GM20431 (cell line): ENCODE data around the gene PTPRJ.

Experiments used
- in situ Hi-C: fragments of 300-500 bp; cut with MseI, MboI; formaldehyde crosslinking; loops from one replicate; pipeline ENCODE4 v1.15.0; 2020; ENCODE audit warnings: low sequenced_read_pairs; ENCODE audit not compliant: unreplicated experiment

PTPRJ gene

GRCh38 chr11:48104568-48104924, 124.2 kb downstream of the PTPRJ start:
- in situ Hi-C loops: loop anchor here (10.0 kb wide), 1 partner anchor 170 kb away; no protein-coding TSS in a partner anchor

DNA sequence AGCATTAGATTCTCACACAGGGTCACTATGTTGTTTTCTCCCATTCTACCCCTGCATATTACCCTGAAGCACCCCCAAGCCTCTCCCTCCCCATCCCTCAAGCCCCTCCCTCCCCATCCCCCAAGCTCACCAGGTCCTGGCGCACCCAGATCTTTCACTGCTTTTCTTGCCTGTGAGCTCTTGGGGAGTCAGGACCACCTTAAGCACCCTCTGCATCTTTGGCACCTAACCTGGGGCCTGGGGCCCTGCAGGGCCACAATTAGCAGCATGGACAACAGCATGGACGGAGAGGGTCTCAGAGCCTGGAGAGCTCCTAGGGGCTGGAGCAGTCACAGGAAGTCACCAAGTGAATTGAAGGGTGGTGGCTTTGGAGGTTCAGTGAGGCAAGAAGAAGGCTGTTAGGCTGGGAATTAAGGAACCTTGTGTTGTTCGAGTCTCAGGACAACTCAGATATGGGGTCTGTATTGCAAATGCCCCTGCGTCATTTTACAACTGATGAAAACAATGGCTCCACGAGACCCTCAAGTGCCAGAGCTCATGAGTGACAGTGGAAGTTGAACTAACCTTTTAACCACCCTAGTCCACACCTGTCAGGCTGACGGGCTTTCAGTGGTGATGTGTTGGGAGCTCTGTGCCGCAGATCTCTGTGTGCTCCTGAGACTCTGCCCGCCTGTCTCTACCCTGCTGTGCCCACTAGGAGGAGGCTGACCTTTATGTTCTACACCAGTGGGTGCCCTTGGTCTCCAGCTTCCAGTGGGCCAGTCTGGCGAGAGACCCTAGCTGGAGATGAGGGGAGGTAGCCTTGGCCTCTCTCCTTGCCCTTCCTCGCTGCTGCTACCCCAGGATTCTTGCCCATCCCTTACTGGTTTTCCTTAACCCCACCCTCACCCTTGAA, 125.0 kb downstream of the PTPRJ start:
- in situ Hi-C loops: loop anchor here (10.0 kb wide), 1 partner anchor 171 kb away; no protein-coding TSS in a partner anchor

DNA sequence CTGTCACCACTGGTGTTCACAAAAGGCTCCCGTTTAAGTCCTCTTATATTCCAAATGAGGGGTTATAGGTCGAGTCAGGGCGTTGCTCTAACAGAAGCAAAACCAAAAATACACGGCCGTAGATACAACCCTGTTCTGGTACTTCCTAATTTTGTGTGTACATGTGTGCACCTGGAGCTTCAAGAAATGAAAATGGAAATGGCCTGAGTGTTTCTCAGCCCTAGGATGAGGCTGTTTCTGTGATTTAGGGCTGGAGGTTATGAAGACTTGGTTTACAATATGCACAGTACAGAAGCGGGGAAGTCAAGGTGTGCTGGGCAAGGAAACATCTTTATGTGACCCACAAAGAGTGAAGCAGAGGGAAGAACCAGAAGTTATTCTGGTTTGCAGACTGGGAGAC, 125.8 kb downstream of the PTPRJ start:
- in situ Hi-C loops: loop anchor here (10.0 kb wide), 1 partner anchor 171 kb away; no protein-coding TSS in a partner anchor

GRCh38 chr11:48107188-48107704, 126.9 kb downstream of the PTPRJ start:
- in situ Hi-C loops: loop anchor here (10.0 kb wide), 1 partner anchor 172 kb away; no protein-coding TSS in a partner anchor

DNA sequence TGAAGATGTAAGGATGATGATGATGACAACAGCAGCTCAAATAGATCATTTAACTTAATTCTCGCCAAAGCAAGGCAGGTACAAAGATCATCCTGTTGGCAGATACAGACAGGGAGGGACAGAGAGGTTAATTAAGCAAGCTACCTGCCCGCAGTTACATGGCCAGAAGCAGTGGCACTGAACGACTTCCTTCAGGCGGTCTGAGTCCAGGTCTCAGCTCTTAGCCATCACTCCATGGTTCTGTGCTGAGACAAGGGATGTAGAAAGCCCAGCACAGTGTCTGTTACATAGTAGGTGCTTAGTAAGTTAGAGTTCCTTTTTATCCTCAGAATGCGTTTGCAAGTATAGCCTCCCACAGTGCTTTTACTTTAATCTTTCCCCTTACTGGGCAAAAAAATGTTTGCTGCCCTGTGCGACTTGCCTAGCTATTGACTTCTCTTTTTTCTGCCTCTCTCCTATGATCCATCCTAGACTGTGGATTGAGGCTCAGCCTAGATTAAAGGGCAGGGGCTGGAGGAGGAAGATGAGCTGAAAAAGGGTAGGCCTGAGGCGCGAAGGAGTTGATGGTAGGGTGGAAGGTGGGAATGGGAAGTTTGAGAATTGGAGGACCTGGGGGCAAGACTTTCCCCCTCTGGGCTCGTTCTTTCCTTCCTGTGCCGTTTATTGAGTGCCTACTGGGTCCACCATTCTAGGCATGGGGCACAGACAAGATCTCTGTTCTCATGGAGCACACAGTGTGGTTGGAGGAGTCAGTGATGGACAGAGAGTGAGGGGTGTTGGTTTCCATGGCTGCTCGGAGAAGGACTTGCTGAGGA, 128.1 kb downstream of the PTPRJ start:
- in situ Hi-C loops: loop anchor here (10.0 kb wide), 1 partner anchor 174 kb away; no protein-coding TSS in a partner anchor

DNA sequence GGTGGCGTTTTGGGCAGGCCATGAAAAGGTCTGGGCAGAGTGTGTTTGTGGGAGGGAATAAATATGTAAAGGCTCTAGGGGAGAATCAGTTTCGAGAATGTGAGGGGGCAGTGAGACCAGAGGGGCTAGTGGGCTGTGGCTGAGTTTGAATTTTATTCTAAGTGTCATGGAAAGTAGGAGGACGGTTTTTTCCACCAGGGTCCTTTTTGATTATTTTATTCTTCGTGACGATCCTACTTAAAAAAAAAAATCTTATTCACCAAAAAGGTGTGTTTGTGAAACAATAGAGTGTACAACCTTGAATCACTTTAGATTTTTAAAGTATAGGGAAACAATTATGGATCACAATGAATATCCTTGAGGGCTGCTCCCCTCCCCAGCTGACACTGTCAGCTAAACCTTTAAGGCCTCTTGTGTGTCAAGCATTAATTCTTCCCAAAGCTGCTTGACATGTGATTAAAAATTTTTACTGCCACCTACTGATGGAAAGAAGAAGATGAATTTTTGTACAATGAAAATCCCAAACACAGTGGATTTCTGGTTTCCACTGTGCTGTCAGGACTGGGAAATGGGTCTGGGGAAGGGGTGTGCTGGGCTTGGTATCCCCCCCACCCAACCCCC, 128.8 kb downstream of the PTPRJ start:
- in situ Hi-C loops: loop anchor here (10.0 kb wide), 1 partner anchor 174 kb away; no protein-coding TSS in a partner anchor

DNA sequence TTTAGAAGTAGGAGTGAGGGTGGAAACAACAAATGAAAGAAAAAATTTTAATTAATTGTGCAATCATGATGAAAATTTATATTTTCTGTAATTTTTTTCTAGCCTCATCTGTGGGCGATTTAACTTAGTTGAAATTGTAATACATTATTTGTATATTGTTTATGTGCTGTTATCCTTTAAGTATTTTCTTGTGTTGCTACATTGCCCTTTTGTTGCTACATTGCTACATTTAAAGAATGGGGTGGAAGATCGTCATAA, 130.1 kb downstream of the PTPRJ start:
- in situ Hi-C loops: no loop called here

DNA sequence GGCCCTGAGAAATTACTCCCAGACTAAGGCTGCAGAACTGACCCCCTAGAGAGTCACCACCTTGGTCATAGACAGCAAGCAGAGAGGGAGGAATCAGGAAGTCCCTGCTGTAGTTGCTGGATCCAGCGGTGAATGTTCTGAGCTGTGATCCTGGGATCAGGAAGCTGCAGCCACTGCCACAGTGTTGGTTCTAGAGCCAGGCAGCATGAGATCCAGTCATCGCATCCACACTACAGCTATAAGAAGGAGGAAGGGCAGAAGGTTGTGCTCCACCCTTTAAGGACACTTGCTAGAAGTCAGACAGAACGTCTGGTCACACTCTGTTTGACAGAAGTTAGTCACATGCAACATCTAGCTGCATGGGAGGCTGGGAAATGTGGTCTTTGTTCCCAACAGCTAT, 131.5 kb downstream of the PTPRJ start:
- in situ Hi-C loops: no loop called here

DNA sequence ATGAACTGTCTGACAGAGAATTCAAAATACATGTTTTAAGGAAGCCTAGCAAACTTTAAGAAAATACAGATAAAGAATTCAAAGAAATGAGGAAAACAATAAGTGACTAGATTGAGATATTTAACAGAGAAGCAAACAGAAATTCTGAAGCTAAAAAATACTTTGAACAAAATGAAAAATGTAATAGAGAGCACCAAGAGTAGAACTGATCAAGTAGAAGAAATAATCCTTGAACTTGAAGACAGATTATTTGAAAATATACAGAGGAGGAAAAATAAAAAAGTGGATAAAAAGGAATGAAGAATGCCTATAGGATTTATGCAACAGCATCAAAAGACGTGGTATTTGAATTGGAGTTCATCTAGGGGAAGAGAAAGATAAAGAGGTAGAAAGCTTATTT, 134.4 kb downstream of the PTPRJ start:
- in situ Hi-C loops: no loop called here

- in situ Hi-C loops: no loop called here
Observed at GRCh38 chr11:48116437-48117228, 136.3 kb downstream of the PTPRJ start.

GRCh38 chr11:48122246-48122645, 141.9 kb downstream of the PTPRJ start:
- in situ Hi-C loops: no loop called here

DNA sequence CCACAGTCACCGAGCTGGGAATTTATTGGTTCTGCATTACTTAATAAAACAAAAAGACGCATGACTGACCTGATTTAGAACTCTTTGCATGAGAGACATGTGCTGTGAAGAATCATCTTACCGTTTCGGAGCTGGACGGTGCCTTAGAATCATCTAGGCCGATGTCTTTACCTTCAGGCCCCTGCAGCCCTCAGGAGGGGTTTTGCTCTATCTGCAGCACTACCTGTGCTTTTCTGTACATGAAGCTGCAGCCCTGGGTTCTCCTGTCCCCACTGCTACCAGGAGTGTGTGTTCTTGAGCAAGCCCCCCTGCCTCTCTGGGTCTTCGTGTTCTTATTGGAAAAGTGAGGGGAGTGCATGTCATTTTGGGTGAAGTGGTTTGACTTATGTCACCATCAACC, 142.3 kb downstream of the PTPRJ start:
- in situ Hi-C loops: no loop called here

DNA sequence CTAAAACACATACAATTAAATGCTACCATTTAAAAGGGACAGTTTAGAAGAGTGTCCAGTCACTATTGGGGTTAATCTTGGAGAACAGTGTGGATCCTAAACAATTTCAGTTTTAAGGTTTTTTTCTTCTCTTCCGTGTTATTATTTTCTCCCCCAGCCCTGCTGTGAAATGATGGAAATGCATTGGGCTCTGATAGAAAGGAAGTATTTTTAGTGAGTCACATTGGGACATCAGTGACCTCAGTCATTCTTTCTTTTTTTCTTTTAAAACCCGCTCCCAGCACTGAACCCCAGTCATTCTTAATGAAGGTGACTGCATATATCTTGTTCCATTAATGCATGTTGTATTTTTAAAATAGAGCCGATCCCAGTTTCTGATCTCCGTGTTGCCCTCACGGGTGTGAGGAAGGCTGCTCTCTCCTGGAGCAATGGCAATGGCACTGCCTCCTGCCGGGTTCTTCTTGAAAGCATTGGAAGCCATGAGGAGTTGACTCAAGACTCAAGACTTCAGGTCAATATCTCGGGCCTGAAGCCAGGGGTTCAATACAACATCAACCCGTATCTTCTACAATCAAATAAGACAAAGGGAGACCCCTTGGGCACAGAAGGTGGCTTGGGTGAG, 143.0 kb downstream of the PTPRJ start:
- in situ Hi-C loops: no loop called here

DNA sequence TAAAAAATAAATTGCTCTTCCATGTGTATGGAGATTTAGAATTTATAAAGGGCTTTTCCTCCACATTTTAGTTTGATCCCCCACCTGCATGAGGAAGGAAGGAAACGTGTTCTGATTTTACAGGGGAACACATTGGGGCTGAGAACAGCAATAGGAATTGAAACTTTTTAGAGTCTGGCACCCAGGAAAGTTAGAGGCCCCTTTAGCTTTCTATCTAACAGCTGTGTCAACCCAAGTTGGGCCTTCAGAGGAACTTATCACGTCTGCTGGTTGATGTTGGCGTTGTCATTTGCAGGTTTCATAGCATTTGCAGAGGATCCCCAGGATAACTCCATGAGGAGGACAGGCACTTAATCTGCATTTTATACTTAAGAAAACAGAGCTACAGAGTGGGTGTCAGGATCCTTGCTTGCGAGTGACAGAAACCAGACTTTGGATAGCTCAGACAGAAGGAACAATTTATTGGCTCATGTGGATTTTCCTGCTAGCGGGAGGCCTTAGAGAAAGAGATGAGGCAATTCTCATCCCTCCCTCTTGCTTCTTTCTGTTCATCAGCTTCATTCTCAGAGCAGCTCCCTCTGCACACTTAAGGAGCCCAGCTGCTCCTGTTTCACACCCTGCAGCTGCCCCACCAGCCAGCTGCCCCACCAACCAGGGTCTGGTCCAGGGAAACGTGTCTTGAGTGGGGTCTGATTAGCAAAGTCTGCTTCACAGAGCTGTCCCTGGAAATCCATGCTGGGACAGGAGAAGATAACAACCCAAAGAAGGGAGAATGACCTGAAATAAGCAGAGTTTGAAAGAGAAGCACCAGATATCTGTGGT, 143.8 kb downstream of the PTPRJ start:
- in situ Hi-C loops: no loop called here

- in situ Hi-C loops: no loop called here
Observed at GRCh38 chr11:48124880-48125279, 144.5 kb downstream of the PTPRJ start.

GRCh38 chr11:48125866-48126265, 145.5 kb downstream of the PTPRJ start:
- in situ Hi-C loops: no loop called here

DNA sequence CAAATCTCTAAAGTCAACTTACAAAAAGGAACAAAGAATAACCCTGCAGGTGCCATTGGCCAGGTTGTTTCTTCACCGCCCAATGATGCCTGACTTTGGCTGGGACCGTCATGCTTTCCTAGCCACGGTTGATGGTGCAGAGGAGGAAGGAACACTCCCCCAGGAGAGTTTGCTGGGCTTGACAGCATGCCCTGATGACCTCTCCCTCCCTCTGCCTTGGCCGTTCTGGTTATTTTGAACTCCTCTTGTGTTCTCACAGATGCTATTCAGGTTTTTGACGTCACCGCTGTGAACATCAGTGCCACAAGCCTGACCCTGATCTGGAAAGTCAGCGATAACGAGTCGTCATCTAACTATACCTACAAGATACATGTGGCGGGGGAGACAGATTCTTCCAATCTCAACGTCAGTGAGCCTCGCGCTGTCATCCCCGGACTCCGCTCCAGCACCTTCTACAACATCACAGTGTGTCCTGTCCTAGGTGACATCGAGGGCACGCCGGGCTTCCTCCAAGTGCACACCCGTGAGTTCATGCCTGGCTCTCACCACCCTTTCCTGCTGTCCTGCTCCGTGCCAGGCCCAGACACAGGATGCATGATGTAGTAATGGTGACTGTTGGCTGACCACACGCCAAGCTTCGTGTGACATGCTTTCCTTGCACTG, 147.3 kb downstream of the PTPRJ start:
- in situ Hi-C loops: no loop called here
